K562 (cell line): ENCODE data around the gene CDC42SE2. TPM values are rescaled to one million over a fixed set of nuclear protein-coding genes. Genes with fewer than 3 reads are reported as not detected.
A peak's percentile ranks its signal among the peaks of the same experiment; 100 is the strongest.

Source experiments
- AFF4 ChIP-seq: sonication (generic); formaldehyde crosslinking; IDR thresholded peaks from 2 replicates; pipeline ENCODE4 v1.8.0; 2023; ENCODE audit warnings: mild to moderate bottlenecking, missing genetic modification reagents
- ATF4 ChIP-seq: fragments of 450-650 bp; formaldehyde crosslinking; IDR thresholded peaks from 2 replicates; pipeline ENCODE4 v1.4.0; 2022; ENCODE audit warnings: mild to moderate bottlenecking, moderate library complexity
- CLOCK ChIP-seq: fragments of 250-450 bp; sonication (Bioruptor Pico); IDR thresholded peaks from 2 replicates; pipeline ENCODE4 v1.4.0; 2020; ENCODE audit warnings: mild to moderate bottlenecking, moderate library complexity, borderline replicate concordance
- COPS2 ChIP-seq: fragments of 450-650 bp; conservative IDR thresholded peaks from 2 replicates; pipeline ENCODE4 v1.6.1; 2016; ENCODE audit warnings: mild to moderate bottlenecking, moderate library complexity
- CREBBP ChIP-seq: IDR thresholded peaks from one replicate; pipeline ENCODE4 v1.6.1; 2012; ENCODE audit warnings: low read depth, mild to moderate bottlenecking, control low read depth, inconsistent platforms, low read length
- EP400 ChIP-seq: fragments of 450-650 bp; IDR thresholded peaks from 2 replicates; pipeline ENCODE4 v1.6.1; 2017; ENCODE audit warnings: antibody characterized with exemption, mild to moderate bottlenecking, moderate library complexity
- ERF ChIP-seq: fragments of 450-650 bp; formaldehyde crosslinking; IDR thresholded peaks from 2 replicates; pipeline ENCODE4 v1.4.0; 2020; ENCODE audit warnings: mild to moderate bottlenecking, mixed read lengths
- GABPA ChIP-seq: fragments of 200-800 bp; sonication (Bioruptor generic); conservative IDR thresholded peaks from 2 replicates; pipeline ENCODE4 v1.6.1; 2016; ENCODE audit warnings: low read depth, missing genetic modification characterization, missing compliant biosample characterization
- HMGXB4 ChIP-seq: sonication (generic); formaldehyde crosslinking; IDR thresholded peaks from 2 replicates; pipeline ENCODE4 v1.8.1; 2023; ENCODE audit warnings: mild to moderate bottlenecking, missing genetic modification reagents
- ILF3 ChIP-seq: fragments of 450-650 bp; IDR thresholded peaks from 2 replicates; pipeline ENCODE4 v1.6.1; 2018; ENCODE audit warnings: antibody characterized with exemption, mild to moderate bottlenecking, moderate library complexity, borderline replicate concordance
- KAT8 ChIP-seq: fragments of 450-650 bp; IDR thresholded peaks from 2 replicates; pipeline ENCODE4 v1.6.1; 2016; ENCODE audit warnings: low read depth, mild to moderate bottlenecking
- MTA3 ChIP-seq: fragments of 450-650 bp; formaldehyde crosslinking; IDR thresholded peaks from 2 replicates; pipeline ENCODE4 v1.6.1; 2017; ENCODE audit warnings: mild to moderate bottlenecking, borderline replicate concordance
- PHTF2 ChIP-seq: fragments of 250-450 bp; sonication (Bioruptor Pico); IDR thresholded peaks from 2 replicates; pipeline ENCODE4 v1.5.0; 2021; ENCODE audit warnings: mild to moderate bottlenecking
- RAD51 ChIP-seq: fragments of 450-650 bp; IDR thresholded peaks from 2 replicates; pipeline ENCODE4 v1.7.1; 2016; ENCODE audit warnings: low read depth, mild to moderate bottlenecking, borderline replicate concordance
- SMARCE1 ChIP-seq: fragments of 450-650 bp; IDR thresholded peaks from 2 replicates; pipeline ENCODE4 v1.7.1; 2016; ENCODE audit warnings: mild to moderate bottlenecking
- ZBTB7A ChIP-seq: IDR thresholded peaks from 2 replicates; pipeline ENCODE4 v1.6.1; 2011; ENCODE audit warnings: low read depth, mild to moderate bottlenecking, low read length, moderate library complexity, borderline replicate concordance; ENCODE audit not compliant: control insufficient read depth
- ZC3H8 ChIP-seq: fragments of 450-650 bp; IDR thresholded peaks from 2 replicates; pipeline ENCODE4 v1.6.1; 2017
- ZNF316 ChIP-seq: fragments of 450-650 bp; IDR thresholded peaks from 2 replicates; pipeline ENCODE4 v1.6.1; 2016
- ZNF57 ChIP-seq: fragments of 450-650 bp; formaldehyde crosslinking; IDR thresholded peaks from 2 replicates; pipeline ENCODE4 v1.4.0; 2020; ENCODE audit warnings: mild to moderate bottlenecking, moderate library complexity
- ZNF707 ChIP-seq: fragments of 250-450 bp; sonication (Bioruptor Pico); conservative IDR thresholded peaks from 2 replicates; pipeline ENCODE4 v1.8.0; 2022; ENCODE audit warnings: inconsistent platforms, mild to moderate bottlenecking, moderate library complexity
- polyA plus RNA-seq, 8 experiments: library from polyadenylated mRNA; depleted of rRNA in 4 of 8; stranded (reverse) in 5 of 8; unstranded in 3 of 8; fragments of >200 nt; fragmentation: Nextera tagmentation in 2 of 8; fragmentation: Illumina TruSeq in 1 of 8; extraction: Ambion mirVana in 2 of 8; extraction: Trizol in 1 of 8; gene quantifications; 2 replicates each; pipeline versions ENCODE4 v1.2.1 to v1.2.3, GENCODE V29; 2011 to 2014; ENCODE audit warnings: inconsistent platforms in 1 of 8, missing spikeins in 1 of 8
- total RNA-seq, 7 experiments: library from RNA; depleted of rRNA in 6 of 7; stranded (reverse); fragments of >200 nt in 6 of 7; fragmentation: Illumina TruSeq in 2 of 7; extraction: Trizol in 2 of 7; gene quantifications; 2 replicates each; pipeline versions ENCODE4 v1.2.1 to v1.2.3, GENCODE V29; 2011 to 2021; ENCODE audit warnings: low replicate concordance in 1 of 7

Gene CDC42SE2
- total and polyA plus RNA-seq, 9 of the 15 experiments (the other 6 are each of a cell fraction or from before 2014, with no cell fraction given), result 24.8 to 44.3 (median 32.7) TPM

GRCh38 chr5:131263648-131264450 lies at the start of gene CDC42SE2 (continued):
- peak; percentile 66 for TF ChIP-seq HMGXB4
- TF ChIP-seq ZNF57 (CRISPR knock-in tag), result no peak
- TF ChIP-seq EP400, result peak; percentile 41; the same call in 1 of the 2 replicates
- peak; percentile 51; the same call in 1 of the 2 replicates for TF ChIP-seq ILF3
- peak; percentile 40; the same call in 1 of the 2 replicates for TF ChIP-seq MTA3
- no peak for TF ChIP-seq COPS2
- TF ChIP-seq ATF4, result no peak
- TF ChIP-seq ZC3H8, result no peak
- no peak; the same call in none of the 2 replicates for TF ChIP-seq ZBTB7A
- no peak for TF ChIP-seq KAT8
- TF ChIP-seq ZNF707 (CRISPR knock-in tag), result no peak
- TF ChIP-seq PHTF2, result no peak
- TF ChIP-seq CLOCK (CRISPR knock-in tag), result no peak
- TF ChIP-seq SMARCE1, result no peak
- TF ChIP-seq CREBBP, result no peak
- no peak for TF ChIP-seq RAD51
- peak; percentile 43 for TF ChIP-seq GABPA (tag)
- TF ChIP-seq ERF, result peak; percentile 89
- TF ChIP-seq ZNF316, result no peak
- peak; percentile 67; the same call in 1 of the 2 replicates for TF ChIP-seq AFF4
